Measurements from ENCODE around the gene ALDH2. TPM values are rescaled to one million over a fixed set of nuclear protein-coding genes. Genes with fewer than 3 reads are reported as not detected.

Gene ALDH2
- polyA plus RNA-seq, 1 of the 3 experiments (the other 2 are of a cell fraction) = 67.5 TPM

DNA sequence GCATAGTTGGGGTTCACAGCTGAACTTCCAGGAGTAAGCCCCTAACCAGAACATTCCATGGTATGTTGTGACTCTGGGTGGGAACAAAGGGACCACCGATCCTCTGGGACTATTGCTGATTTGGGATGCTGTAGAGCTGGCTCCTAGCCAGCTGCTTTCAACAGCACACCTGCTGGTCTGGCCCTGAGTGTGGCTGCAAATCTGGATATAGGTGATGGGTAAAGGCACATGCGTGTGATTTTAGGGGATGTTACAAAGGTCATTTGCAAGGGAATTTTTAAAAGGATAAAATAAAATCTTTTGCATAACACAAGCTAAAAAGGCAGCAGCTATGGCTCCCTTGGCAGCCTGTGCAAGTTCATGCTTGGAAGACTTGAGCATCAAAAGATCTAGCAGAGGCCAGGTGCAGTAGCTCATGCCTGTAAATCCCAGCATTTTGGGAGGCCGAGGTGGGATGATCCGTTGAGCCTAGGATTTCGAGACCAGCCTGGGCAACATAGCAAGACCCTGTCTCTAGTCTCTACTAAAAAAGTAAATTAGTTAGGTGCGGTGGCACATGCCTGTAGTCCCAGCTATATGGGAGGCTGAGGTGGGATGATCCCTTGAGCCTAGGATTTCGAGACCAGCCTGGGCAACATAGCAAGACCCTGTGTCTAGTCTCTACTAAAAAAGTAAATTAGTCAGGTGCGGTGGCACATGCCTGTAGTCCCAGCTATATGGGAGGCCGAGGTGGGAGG, 1.6 kb downstream of the ALDH2 start:
- Histone ChIP-seq H4K20me1 (ENCODE audit: insufficient read depth) (no peaks in the 10 kb centered on the region), H3K4me1 (ENCODE audit: control insufficient read depth in 1 of 2, insufficient read depth in 2 of 2, low read depth in 1 of 2, low read length in 1 of 2) (peaks cover 0 to 11% of the 10 kb centered on the region in 2 experiments; a peak in 1 of 4 replicates), H3K9me3 (no peaks in the 10 kb centered on the region), H2AFZ (ENCODE audit: low read depth) (no peak overlapping the region), H3K79me2 (ENCODE audit: insufficient read depth) (peaks cover 10% of the 10 kb centered on the region; the same call in 1 of the 2 replicates), H3K9me2 (no peaks in the 10 kb centered on the region), H3K4me3 (ENCODE audit: low read depth in 2 of 2, low read length in 1 of 2) (no peak overlapping the region), H3K27me3 (ENCODE audit: insufficient read depth) (no peaks in the 10 kb centered on the region), H3F3A (replicated peaks; ENCODE audit: insufficient read depth) (no peaks in the 10 kb centered on the region), H3K36me3 (replicated peaks in 1 of 2; ENCODE audit: control insufficient read depth in 1 of 2, insufficient read depth in 2 of 2, low read length in 1 of 2) (no peaks in the 10 kb centered on the region), H3K4me2 (peak overlapping the region; percentile 92; the same call in 1 of the 2 replicates), H3K27ac (ENCODE audit: low read depth in 2 of 2, low read length in 1 of 2) (no peak overlapping the region), H3K9ac (no peak overlapping the region)
- WGBS (ENCODE audit: low lambda C conversion rate) = 94% methylated on average over 8 of the region's 9 CpGs
- TF ChIP-seq GATA2 (CRISPR knock-in tag; IDR thresholded peaks at IDR 0.05) = no peak
- no peak for TF ChIP-seq FOXJ3 (CRISPR knock-in tag; IDR thresholded peaks at IDR 0.05)
- TF ChIP-seq RFX5 (IDR thresholded peaks at IDR 0.05; ENCODE audit: low read length) = no peak
- no peak for TF ChIP-seq MEF2A (IDR thresholded peaks at IDR 0.05; ENCODE audit: borderline replicate concordance, low read depth)
- no peak for TF ChIP-seq RXRA (IDR thresholded peaks at IDR 0.05; ENCODE audit: borderline replicate concordance, low read depth)
- TF ChIP-seq ELF1 (IDR thresholded peaks at IDR 0.05) = no peak
- TF ChIP-seq, protein P1, sequence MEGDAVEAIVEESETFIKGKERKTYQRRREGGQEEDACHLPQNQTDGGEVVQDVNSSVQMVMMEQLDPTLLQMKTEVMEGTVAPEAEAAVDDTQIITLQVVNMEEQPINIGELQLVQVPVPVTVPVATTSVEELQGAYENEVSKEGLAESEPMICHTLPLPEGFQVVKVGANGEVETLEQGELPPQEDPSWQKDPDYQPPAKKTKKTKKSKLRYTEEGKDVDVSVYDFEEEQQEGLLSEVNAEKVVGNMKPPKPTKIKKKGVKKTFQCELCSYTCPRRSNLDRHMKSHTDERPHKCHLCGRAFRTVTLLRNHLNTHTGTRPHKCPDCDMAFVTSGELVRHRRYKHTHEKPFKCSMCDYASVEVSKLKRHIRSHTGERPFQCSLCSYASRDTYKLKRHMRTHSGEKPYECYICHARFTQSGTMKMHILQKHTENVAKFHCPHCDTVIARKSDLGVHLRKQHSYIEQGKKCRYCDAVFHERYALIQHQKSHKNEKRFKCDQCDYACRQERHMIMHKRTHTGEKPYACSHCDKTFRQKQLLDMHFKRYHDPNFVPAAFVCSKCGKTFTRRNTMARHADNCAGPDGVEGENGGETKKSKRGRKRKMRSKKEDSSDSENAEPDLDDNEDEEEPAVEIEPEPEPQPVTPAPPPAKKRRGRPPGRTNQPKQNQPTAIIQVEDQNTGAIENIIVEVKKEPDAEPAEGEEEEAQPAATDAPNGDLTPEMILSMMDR (IDR thresholded peaks at IDR 0.05) = no peak
- POLR2A ChIA-PET = no interaction called here
- DNase-seq = no peak
- CTCF ChIA-PET = interaction anchor here (1.1 to 2.2 kb wide), 6 partner anchors 15 to 371 kb away, joined by 3 to 12 read pairs (median 5); no protein-coding TSS in a partner anchor

DNA sequence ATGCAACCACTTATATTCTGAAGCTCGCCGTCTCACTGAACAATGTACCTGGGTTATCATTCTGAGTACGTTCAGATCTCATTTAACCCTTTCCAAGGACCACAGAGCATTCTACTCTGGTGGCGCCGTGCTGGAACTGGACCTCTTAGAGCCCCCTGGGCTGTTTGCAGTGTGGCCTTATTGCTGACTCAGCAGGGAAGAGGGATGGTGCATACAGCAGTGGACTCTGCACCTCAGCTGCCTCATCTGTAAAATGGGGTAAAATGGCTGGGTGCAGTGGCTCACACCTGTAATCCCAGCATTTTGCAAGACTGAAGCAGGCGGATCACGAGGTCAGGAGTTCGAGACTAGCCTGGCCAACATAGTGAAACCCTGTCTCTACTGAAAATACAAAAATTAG, 2.9 kb downstream of the ALDH2 start:
- H3K9me3 ChIP-seq = no peaks in the 10 kb centered on the region
- no peak overlapping the region for H3K4me3 ChIP-seq (ENCODE audit: low read depth in 2 of 2, low read length in 1 of 2)
- no peaks in the 10 kb centered on the region for H3K36me3 ChIP-seq (replicated peaks in 1 of 2; ENCODE audit: control insufficient read depth in 1 of 2, insufficient read depth in 2 of 2, low read length in 1 of 2)
- TF ChIP-seq FOXM1 (IDR thresholded peaks at IDR 0.05; ENCODE audit: low read depth) (no peak), TEAD4 (IDR thresholded peaks at IDR 0.05; ENCODE audit: borderline replicate concordance, insufficient read depth) (no peak), EP300 (IDR thresholded peaks at IDR 0.05; ENCODE audit: borderline replicate concordance in 1 of 2, low read depth in 1 of 2, low read length in 1 of 2) (no peak), RXRA (IDR thresholded peaks at IDR 0.05; ENCODE audit: borderline replicate concordance, low read depth) (no peak), POLR2AphosphoS5 (IDR thresholded peaks at IDR 0.05; ENCODE audit: low read depth, low read length) (no peak)
- no peaks in the 10 kb centered on the region for H3F3A ChIP-seq (replicated peaks; ENCODE audit: insufficient read depth)
- no peaks in the 10 kb centered on the region for H3K27me3 ChIP-seq (ENCODE audit: insufficient read depth)
- no peak overlapping the region for H3K27ac ChIP-seq (ENCODE audit: low read depth in 2 of 2, low read length in 1 of 2)
- no peak overlapping the region for H2AFZ ChIP-seq (ENCODE audit: low read depth)
- peaks cover 10% of the 10 kb centered on the region; the same call in 1 of the 2 replicates for H3K79me2 ChIP-seq (ENCODE audit: insufficient read depth)
- POLR2A ChIA-PET = interaction anchor here (0.6 kb wide), 1 partner anchor 16 kb away, joined by 3 read pairs; no protein-coding TSS in a partner anchor
- DNase-seq = no peak
- no peak overlapping the region for H3K4me2 ChIP-seq
- H3K4me1 ChIP-seq (ENCODE audit: control insufficient read depth in 1 of 2, insufficient read depth in 2 of 2, low read depth in 1 of 2, low read length in 1 of 2) = peaks cover 0 to 12% of the 10 kb centered on the region in 2 experiments; a peak in 1 of 4 replicates
- CTCF ChIA-PET = interaction anchor here (0.7 to 2.4 kb wide), 4 partner anchors 13 to 43 kb away, joined by 3 to 12 read pairs (median 6); no protein-coding TSS in a partner anchor
- H3K9ac ChIP-seq = no peak overlapping the region
- no peaks in the 10 kb centered on the region for H4K20me1 ChIP-seq (ENCODE audit: insufficient read depth)
- WGBS (ENCODE audit: low lambda C conversion rate) = 97% methylated on average over 8 of the region's 8 CpGs
- no peaks in the 10 kb centered on the region for H3K9me2 ChIP-seq
